GM12801 (cell line): ENCODE measurements around the gene CA14.

Experiments
- TF ChIP-seq, protein P1 (sequence below): IDR thresholded peaks from one replicate; pipeline ENCODE4 v1.5.1; 2011; ENCODE audit warnings: control low read depth; ENCODE audit not compliant: insufficient read length; ENCODE audit errors: extremely low read depth

Gene CA14

GRCh38 chr1:150235852-150236613, 21.5 kb upstream of the CA14 start, which contains the start of gene ANP32E:
Gene ANP32E (minus strand): TSS chr1:150236112. CDS start chr1:150235786, 326 bp downstream.
- TF ChIP-seq, protein P1, sequence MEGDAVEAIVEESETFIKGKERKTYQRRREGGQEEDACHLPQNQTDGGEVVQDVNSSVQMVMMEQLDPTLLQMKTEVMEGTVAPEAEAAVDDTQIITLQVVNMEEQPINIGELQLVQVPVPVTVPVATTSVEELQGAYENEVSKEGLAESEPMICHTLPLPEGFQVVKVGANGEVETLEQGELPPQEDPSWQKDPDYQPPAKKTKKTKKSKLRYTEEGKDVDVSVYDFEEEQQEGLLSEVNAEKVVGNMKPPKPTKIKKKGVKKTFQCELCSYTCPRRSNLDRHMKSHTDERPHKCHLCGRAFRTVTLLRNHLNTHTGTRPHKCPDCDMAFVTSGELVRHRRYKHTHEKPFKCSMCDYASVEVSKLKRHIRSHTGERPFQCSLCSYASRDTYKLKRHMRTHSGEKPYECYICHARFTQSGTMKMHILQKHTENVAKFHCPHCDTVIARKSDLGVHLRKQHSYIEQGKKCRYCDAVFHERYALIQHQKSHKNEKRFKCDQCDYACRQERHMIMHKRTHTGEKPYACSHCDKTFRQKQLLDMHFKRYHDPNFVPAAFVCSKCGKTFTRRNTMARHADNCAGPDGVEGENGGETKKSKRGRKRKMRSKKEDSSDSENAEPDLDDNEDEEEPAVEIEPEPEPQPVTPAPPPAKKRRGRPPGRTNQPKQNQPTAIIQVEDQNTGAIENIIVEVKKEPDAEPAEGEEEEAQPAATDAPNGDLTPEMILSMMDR = no peak

- TF ChIP-seq, protein P1 = no peak
Observed at GRCh38 chr1:150236614-150237100, 20.9 kb upstream of the CA14 start.

DNA sequence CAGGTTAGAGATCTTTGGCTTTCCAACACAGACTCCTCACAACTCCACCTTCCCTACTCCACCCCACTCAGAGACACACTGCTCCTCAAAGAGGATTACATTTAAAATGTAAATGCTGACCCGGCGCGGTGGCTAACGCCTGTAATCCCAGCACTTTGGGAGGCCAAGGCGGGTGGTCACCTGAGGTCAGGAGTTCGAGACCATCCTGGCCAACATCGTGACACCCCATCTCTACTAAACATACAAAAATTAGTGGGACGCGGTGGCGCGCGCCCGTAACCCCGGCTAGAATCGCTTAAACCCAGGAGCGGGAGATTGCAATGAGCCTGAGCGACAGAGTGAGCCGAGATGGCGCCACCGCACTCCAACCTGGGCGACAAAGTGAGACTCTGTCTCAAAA, 19.8 kb upstream of the CA14 start:
- TF ChIP-seq, protein P1 = no peak

GRCh38 chr1:150243003-150243402, 14.6 kb upstream of the CA14 start:
- TF ChIP-seq, protein P1 = no peak

GRCh38 chr1:150249936-150250335, 7.6 kb upstream of the CA14 start:
- TF ChIP-seq, protein P1 = no peak

- TF ChIP-seq, protein P1 = no peak
Observed at GRCh38 chr1:150256198-150256553, 1.4 kb upstream of the CA14 start.

DNA sequence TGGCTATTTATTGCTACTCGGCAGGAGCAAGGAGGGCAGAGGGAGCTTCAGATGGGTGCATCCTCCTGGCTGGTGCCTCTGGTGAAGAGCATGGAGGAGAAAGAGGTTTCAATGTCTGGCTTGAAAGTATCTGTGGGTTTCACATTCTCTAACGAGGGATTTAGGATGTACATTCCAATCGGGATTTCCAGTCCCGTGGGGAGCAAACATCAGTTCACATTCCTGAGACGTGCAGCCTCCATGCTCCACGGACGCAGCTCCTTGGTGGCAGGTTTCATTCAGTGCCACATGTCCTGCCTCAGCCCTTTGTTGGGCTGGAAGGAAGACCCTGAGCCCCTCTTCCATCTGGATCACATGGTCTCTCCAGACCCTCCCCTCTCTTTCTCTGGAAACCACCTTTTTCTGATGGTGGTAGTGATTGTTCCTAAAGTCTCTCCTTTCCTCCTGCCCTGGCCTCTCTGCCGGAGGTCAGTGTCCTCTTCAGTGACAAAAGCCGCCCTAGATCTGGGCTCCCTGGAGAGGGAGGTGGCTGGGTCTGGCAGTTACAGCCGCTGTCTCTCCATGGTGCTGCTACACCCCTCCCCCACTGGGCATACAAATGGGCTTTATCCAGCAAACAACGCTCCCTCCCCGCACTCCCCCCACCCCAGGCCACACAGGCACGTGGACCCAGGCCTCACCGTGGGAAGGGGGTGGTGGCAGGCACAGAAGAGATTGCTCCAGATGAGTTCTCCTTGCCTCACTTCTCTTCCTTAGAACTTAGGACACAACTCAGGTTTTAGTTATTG, 826 bp upstream of the CA14 start:
- TF ChIP-seq, protein P1 = no peak
